Testis (tissue), 2 donors: ENCODE data around the gene TMEM119.

Source experiments
- POLR2A ChIP-seq: fragments of 450-650 bp; IDR thresholded peaks from one replicate; pipeline ENCODE4 v1.6.1; 2017; ENCODE audit warnings: antibody characterized with exemption, mild to moderate bottlenecking, moderate library complexity
- TF ChIP-seq, protein P1 (sequence below), 3 experiments: fragments of 450-650 bp in 2 of 3; fragments of 200-600 bp in 1 of 3; sonication (generic) in 1 of 3; IDR thresholded peaks; one replicate each; pipeline ENCODE4 v1.5.1; 2016 to 2019; ENCODE audit warnings: antibody characterized with exemption in 3 of 3, mild to moderate bottlenecking in 2 of 3, moderate library complexity in 1 of 3

DNA sequence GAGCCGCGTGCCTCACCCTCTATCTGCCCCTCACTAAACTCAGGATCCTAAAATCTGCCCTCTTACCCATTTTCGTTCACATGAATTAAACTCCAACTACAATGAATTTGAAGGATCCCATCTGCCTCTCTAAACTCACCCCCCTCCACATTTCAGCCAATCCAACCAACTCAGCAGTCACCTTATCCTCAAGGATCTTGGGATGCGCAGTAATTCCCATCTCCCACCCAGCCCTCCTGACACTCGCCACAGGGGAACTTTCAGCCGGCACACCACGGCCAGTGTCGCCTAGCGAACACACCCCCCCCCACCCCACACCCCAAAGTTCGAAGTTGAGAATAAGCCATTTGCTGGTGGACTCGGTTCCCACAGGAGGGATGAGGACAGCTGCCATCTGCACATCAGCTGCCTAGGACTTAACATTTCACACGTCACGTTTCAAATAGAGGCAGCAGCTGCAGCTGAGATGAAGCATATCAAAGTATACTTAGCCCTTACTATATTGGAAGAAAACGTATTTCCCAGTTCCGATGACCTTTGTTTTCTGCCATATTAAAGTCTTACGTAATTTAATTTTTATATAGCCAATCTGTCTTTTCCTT is 44.5 kb upstream of the TMEM119 start:
- TF ChIP-seq, protein P1, sequence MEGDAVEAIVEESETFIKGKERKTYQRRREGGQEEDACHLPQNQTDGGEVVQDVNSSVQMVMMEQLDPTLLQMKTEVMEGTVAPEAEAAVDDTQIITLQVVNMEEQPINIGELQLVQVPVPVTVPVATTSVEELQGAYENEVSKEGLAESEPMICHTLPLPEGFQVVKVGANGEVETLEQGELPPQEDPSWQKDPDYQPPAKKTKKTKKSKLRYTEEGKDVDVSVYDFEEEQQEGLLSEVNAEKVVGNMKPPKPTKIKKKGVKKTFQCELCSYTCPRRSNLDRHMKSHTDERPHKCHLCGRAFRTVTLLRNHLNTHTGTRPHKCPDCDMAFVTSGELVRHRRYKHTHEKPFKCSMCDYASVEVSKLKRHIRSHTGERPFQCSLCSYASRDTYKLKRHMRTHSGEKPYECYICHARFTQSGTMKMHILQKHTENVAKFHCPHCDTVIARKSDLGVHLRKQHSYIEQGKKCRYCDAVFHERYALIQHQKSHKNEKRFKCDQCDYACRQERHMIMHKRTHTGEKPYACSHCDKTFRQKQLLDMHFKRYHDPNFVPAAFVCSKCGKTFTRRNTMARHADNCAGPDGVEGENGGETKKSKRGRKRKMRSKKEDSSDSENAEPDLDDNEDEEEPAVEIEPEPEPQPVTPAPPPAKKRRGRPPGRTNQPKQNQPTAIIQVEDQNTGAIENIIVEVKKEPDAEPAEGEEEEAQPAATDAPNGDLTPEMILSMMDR (IDR thresholded peaks at IDR 0.05), result no peak
- no peak for TF ChIP-seq POLR2A
